ENCODE results near the gene KCNN1.
"Not testable (repeated sequence)": the region's sequence is repeated elsewhere in the genome, so short reads cannot be mapped to it uniquely, and the experiment has no call there.

The KCNN1 gene

DNA sequence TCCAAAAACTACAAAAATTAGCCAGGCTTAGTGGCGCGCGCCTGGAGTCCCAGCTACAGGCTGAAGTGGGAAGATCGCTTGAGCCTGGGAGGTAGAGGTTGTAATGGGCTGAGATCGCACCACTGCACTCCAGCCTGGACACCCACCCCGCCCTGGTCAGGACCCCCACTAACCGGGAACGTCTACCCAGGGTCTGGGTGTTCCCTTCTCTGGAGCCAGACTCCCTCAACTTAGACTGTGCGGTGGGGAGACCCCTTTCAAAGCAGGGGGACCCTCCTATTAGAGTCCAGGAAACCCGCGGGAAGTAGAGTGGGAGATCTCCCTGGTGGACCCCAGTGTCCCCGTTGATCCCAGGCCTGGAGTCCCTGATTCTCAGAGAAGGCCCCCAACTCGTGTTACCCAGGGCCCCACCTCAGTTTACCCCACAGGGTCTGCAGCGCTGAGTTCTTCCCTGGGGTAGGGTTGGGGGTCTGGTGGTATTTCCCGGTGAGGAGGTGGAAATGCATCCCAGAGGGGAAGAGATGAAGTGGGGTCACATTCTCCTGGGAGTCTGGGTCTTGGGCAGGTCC, 35.0 kb downstream of the KCNN1 start:
- DNase-seq = no peak

DNA sequence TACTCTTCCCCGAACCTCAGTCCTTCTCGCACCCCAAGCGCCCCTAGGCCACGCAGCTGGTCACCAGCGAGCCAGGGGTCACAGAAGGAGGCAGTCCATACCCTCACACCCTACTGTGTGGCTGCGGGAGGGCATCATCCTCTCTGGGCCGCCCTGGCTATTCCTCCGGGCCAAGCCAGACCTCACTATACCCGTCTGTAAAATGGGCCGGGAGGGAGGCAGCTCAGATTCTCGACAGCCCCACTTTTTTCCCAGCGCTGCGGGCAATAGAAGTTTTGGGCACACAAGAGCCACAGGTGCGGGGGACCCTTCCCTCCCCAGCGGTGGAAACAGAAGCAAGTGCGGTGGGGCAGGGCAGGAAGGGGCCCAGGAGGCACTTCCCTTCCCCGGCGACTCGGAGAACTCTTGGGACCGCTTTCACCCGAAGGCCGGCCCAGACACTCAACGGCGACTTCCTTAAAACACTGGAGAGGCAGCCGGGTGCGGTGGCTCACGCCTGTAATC, 35.5 kb downstream of the KCNN1 start:
- no peak for DNase-seq

DNA sequence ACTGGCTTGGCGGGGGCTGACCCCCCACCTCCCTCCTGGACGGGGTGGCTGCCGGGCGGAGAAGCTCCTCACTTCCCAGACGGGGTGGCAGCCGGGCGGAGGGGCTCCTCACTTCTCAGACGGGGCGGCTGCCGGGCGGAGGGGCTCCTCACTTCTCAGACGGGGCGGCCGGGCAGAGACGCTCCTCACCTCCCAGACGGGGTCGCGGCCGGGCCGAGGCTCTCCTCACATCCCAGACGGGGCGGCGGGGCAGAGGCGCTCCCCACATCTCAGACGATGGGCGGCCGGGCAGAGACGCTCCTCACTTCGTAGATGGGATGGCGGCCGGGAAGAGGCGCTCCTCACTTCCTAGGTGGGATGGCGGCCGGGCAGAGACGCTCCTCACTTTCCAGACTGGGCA, 38.8 kb downstream of the KCNN1 start:
- not testable (repeated sequence) for DNase-seq

- DNase-seq = peak; percentile 85
Observed at GRCh38 chr19:18007044-18007916, 40.4 kb downstream of the KCNN1 start.

- peak; percentile 96 for DNase-seq
Observed at GRCh38 chr19:18007917-18008673, 41.2 kb downstream of the KCNN1 start, which contains the start of gene ARRDC2. ARRDC2 (plus strand) TSS chr19:18008170; CDS start chr19:18008311, 141 bp downstream.

DNA sequence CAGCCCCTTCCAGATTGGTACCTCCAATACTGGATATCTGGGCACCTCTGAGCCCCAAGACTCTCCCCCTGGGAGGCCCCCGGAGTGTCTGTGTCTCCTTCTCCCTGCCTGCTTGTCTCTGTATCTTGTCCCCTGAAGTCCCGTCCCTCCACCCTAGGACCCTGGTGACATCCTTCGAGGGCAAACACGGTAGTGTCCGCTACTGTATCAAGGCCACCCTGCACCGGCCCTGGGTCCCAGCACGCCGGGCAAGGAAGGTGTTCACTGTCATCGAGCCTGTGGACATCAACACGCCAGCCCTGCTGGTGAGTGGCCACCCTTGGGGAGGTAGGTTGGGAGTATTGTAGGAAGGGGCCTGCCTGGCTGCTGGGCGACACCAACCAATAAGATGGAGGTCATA, 41.9 kb downstream of the KCNN1 start:
- no peak for DNase-seq

- no peak for DNase-seq
Observed at GRCh38 chr19:18009412-18010066, 42.6 kb downstream of the KCNN1 start.

DNA sequence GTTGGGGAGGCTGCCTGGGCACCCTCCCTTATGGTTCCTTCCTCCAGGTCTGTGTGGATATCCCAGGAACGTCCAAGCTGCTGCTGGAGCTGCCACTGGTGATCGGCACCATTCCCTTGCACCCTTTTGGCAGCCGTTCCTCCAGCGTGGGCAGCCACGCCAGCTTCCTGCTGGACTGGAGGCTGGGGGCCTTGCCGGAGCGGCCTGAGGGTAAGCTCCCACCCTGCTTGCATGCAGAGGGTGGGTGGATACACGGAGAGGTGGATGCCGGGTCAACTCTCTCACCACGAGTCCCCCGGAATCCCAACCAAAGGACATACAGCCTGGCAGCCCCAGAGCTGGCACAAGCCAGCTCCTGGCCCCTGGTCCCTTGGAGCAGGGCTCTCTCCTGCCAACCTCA, 43.2 kb downstream of the KCNN1 start:
- DNase-seq = no peak

DNA sequence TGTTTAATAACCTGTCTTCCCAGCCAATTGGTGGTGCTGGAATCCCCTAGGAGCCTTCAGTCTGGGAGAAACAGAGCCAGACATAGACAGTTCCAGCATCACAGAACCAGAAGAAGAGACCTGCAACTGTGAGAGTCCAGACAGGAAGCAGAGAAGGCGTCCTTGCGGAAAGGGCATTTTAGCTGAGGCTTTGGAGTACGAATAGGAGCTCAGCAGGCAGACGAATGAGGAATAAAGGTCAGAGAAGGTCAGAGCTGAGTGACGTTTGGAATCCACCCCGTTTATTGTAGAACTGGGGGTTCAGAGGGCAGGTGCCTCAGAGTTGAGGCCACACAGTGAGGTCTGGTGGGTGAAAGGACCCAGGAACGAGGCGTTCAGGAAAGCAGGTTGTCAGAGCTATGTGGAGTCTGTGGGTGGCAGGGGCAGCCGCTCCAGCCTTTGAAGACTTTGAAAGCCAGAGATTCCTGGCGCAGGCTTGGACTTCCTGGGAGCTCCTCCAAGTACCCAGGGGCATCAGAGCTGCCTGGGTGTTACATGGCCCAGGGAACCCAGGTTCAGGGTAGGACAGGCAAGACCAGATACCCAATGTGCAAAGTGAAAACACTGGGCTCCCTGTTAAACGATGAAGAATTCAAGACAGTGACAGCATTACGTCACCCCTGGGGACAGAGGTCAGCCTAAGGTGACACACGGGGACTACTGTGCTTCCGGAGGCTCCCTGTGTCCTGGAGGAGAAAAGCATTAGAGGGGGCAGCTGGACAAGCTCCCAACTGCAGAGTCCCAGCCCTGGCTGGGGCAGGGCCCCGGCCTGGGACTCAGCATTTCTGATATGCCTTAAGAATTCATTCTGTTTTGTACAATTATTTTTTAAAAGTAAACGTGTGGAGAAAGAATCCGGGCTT, 46.6 kb downstream of the KCNN1 start:
- DNase-seq = no peak

GRCh38 chr19:18014197-18014596, 47.3 kb downstream of the KCNN1 start:
- DNase-seq = no peak

- DNase-seq = no peak
Observed at GRCh38 chr19:18016209-18016910, 49.5 kb downstream of the KCNN1 start.

DNA sequence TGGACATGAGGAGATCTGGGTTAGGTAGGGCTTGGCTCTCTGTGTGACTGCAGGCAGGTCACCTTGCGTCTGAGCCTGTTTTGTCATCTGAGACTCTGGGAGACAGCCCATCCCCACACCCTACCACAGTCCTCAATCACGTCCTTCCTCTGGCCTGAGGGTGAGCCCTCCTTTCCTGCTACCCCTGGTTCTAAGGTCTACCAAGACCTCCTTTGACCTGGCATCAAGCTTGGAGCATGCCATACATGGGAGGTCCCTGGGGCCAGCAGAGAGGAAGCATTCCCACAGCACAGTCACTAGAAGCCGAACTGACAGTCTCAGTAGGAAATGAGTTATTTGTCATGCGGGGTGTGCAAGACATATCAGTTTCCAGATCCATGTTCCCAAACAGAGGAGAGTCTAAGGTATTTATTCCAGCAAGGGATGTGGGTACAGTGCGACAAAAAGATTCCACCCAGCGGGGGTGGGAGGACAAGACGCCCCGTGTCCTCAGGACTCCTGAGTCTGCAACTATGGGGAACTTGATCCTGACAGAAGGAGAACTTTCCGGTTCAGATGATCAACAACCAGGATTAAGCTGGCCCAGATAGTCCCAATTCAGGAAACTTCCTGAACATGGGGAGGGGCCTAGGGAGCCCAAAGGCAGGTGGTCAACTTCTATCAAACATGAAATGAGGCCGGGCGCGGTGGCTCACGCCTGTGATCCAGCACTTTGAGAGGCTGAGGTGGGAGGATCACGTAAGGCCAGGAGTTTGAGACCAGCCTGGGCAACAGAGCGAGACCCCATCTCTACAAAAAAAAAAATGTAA, 50.6 kb downstream of the KCNN1 start:
- DNase-seq = no peak

GRCh38 chr19:18020212-18021085, 53.5 kb downstream of the KCNN1 start:
- peak; percentile 70 for DNase-seq

- DNase-seq = peak; percentile 62
Observed at GRCh38 chr19:18021121-18021755, 54.3 kb downstream of the KCNN1 start.

DNA sequence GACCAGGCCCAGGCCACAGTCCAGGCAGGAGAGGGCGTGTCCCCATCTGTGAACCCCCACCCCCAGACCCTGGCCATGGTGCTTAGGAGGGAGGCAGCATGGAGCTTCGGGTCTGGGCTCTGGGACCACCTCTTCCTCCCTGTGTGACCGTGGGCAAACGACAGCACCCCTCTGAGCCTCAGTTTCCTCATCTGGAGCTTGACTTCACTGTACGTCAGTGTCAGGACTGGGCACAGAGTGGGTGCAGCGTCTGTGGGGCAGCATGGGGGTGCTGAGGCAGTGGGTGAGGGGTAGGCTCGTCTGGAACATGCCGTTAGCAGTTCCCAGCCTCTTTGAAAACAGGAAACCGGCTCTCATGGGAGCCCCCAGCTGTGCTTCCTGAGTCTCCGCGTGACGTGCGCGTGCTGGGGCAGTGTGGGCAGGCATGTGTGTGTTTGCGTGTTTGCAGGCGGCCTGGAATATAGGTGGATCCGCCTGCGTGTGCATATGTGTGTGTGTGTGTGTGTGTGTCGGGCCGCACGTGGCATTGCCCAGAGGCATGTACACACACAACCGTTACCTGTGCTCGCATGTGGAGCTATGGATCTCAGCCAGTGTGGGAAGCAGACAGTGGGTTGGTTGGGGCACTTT, 56.8 kb downstream of the KCNN1 start:
- peak; percentile 85 for DNase-seq

- DNase-seq = no peak
Observed at GRCh38 chr19:18027151-18027550, 60.2 kb downstream of the KCNN1 start.

- no peak for DNase-seq
Observed at GRCh38 chr19:18029617-18030338, 62.9 kb downstream of the KCNN1 start.

Measured in right hindlimb (tissue), 1 donor.